GM18508 (cell line): ENCODE measurements around the gene PBX1.

ENCODE experiments used
- ATAC-seq: cut with Tn5 transposase; IDR thresholded peaks from one replicate; pipeline ENCODE4 v1.9.1; 2021; ENCODE audit warnings: moderate number of reproducible peaks; ENCODE audit not compliant: insufficient read depth, unreplicated experiment

Gene PBX1

GRCh38 chr1:164712131-164713036 is 153.4 kb downstream of the PBX1 start:
- no peak for ATAC-seq

GRCh38 chr1:164713456-164714207 is 154.6 kb downstream of the PBX1 start:
- ATAC-seq, result no peak

- peak; percentile 94 for ATAC-seq
These were observed 158.2 kb downstream of the PBX1 start for GRCh38 chr1:164716992-164717703.

GRCh38 chr1:164718821-164719220 is 159.8 kb downstream of the PBX1 start:
- ATAC-seq, result no peak

- no peak for ATAC-seq
These were observed 160.9 kb downstream of the PBX1 start for GRCh38 chr1:164719676-164720439.

GRCh38 chr1:164720440-164721227 is 161.7 kb downstream of the PBX1 start:
- no peak for ATAC-seq

- ATAC-seq, result no peak
These were observed 162.2 kb downstream of the PBX1 start for GRCh38 chr1:164721228-164721496.

- no peak for ATAC-seq
These were observed 164.4 kb downstream of the PBX1 start for GRCh38 chr1:164723296-164723798.

- no peak for ATAC-seq
These were observed 166.4 kb downstream of the PBX1 start for GRCh38 chr1:164725401-164725800.

- ATAC-seq, result no peak
These were observed 167.3 kb downstream of the PBX1 start for GRCh38 chr1:164726235-164726634.

- ATAC-seq, result no peak
These were observed 169.7 kb downstream of the PBX1 start for GRCh38 chr1:164728719-164729118.

GRCh38 chr1:164731161-164731876 is 172.3 kb downstream of the PBX1 start:
- ATAC-seq, result no peak

GRCh38 chr1:164733070-164733469 is 174.1 kb downstream of the PBX1 start:
- ATAC-seq, result no peak

GRCh38 chr1:164733734-164734133 is 174.8 kb downstream of the PBX1 start:
- ATAC-seq, result no peak

- ATAC-seq, result no peak
These were observed 176.5 kb downstream of the PBX1 start for GRCh38 chr1:164735315-164736052.

- no peak for ATAC-seq
These were observed 177.2 kb downstream of the PBX1 start for GRCh38 chr1:164736137-164736536.

GRCh38 chr1:164739189-164739588 is 180.2 kb downstream of the PBX1 start:
- ATAC-seq, result no peak

GRCh38 chr1:164740000-164740526 is 181.1 kb downstream of the PBX1 start:
- ATAC-seq, result no peak
